C4-2B (cell line): ENCODE measurements around the gene NAV3.

Source experiments
- CTCF ChIP-seq: fragments of 450-650 bp; conservative IDR thresholded peaks from 2 replicates; pipeline ENCODE4 v1.5.1; 2017; ENCODE audit warnings: mild to moderate bottlenecking
- ZFX ChIP-seq: fragments of 450-650 bp; IDR thresholded peaks from 2 replicates; pipeline ENCODE4 v1.6.1; 2017

GRCh38 chr12:77980782-77981181 lies 150.1 kb downstream of the NAV3 start:
- TF ChIP-seq CTCF: no peak
- no peak for TF ChIP-seq ZFX
